Peyer's patch (tissue), 4 donors: ENCODE data around the gene MEPCE. TPM values are rescaled to one million over a fixed set of nuclear protein-coding genes. Genes with fewer than 3 reads are reported as not detected.
A peak's percentile ranks its signal among the peaks of the same experiment; 100 is the strongest.

Experiments used
- DNase-seq, 3 donors: peaks; one replicate each; pipeline ENCODE4 v3.0.0-alpha.2; 2017 to 2019
- H3K27ac ChIP-seq, 4 donors: fragments of 200-600 bp; sonication (generic); one replicate each; pipeline ENCODE4 v1.5.1; 2016 to 2019
- H3K27me3 ChIP-seq, 2 donors: fragments of 200-600 bp; sonication (generic); one replicate each; pipeline ENCODE4 v1.5.1; 2019
- H3K36me3 ChIP-seq, 3 donors: fragments of 200-600 bp; sonication (generic); one replicate each; pipeline ENCODE4 v1.5.1; 2016 to 2019
- H3K4me1 ChIP-seq, 4 donors: fragments of 200-600 bp; sonication (generic); one replicate each; pipeline ENCODE4 v1.5.1; 2016 to 2019
- H3K4me3 ChIP-seq, 4 donors: fragments of 200-600 bp; sonication (generic); 1 replicate in 3 of 4; 2 replicates in 1 of 4; pipeline ENCODE4 v1.5.1; 2016 to 2019; ENCODE audit warnings: mild to moderate bottlenecking in 1 of 4
- H3K9me3 ChIP-seq, 4 donors: fragments of 200-600 bp; sonication (generic); one replicate each; pipeline ENCODE4 v1.5.1; 2016 to 2019; ENCODE audit warnings: mild to moderate bottlenecking in 1 of 4
- POLR2A ChIP-seq, 2 donors: fragments of 450-650 bp; IDR thresholded peaks; one replicate each; pipeline ENCODE4 v1.5.1; 2017; ENCODE audit warnings: antibody characterized with exemption in 2 of 2, mild to moderate bottlenecking in 2 of 2, moderate library complexity in 2 of 2
- total RNA-seq, 4 donors: library from RNA; depleted of rRNA; stranded (reverse); fragments of >200 nt; gene quantifications; one replicate each; pipeline ENCODE4 v1.1.0, GENCODE V29; 2016
- TF ChIP-seq, protein P1 (sequence below), 6 experiments: fragments of 450-650 bp in 4 of 6; fragments of 200-600 bp in 2 of 6; sonication (generic) in 1 of 6; IDR thresholded peaks; one replicate each; pipeline ENCODE4 v1.5.1; 2017 to 2019; ENCODE audit warnings: antibody characterized with exemption in 6 of 6, mild to moderate bottlenecking in 3 of 6, moderate library complexity in 1 of 6

The MEPCE gene
- total RNA-seq, 4 donors from 2014 or later: 17.3 to 46.3 (median 32.2) TPM

DNA sequence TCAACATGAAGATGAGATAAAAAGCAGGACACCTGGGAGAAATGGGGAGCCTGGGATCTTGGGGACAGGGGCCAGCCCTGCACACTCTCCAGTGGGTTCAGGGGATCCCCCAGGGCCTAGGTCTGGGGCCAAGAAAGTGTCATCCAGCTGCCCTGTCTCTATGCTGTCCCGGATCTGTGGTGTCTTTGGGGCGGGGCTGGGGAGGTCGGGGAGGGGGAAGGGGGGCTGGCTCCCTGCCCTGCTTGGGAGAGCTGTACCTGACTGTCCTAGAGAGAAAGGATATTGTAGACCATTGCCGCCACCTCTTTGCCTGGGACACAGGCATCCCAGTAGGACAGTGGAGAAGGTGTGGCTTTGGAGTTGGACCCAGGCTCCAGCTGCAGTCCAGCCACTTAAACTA lies 41.4 kb downstream of the MEPCE start:
- Histone ChIP-seq H3K4me1 (peaks cover 0 to 36% (median 9%) of the 10 kb centered on the region in 4 donors), H3K4me3 (no peak overlapping the region), H3K9me3 (no peaks in the 10 kb centered on the region), H3K36me3 (peaks cover 0 to 63% (median 0%) of the 10 kb centered on the region in 3 donors), H3K27me3 (no peaks in the 10 kb centered on the region), H3K27ac (no peak overlapping the region)
- DNase-seq: no peak
- no peak for TF ChIP-seq POLR2A (IDR thresholded peaks at IDR 0.05)
- TF ChIP-seq, protein P1, sequence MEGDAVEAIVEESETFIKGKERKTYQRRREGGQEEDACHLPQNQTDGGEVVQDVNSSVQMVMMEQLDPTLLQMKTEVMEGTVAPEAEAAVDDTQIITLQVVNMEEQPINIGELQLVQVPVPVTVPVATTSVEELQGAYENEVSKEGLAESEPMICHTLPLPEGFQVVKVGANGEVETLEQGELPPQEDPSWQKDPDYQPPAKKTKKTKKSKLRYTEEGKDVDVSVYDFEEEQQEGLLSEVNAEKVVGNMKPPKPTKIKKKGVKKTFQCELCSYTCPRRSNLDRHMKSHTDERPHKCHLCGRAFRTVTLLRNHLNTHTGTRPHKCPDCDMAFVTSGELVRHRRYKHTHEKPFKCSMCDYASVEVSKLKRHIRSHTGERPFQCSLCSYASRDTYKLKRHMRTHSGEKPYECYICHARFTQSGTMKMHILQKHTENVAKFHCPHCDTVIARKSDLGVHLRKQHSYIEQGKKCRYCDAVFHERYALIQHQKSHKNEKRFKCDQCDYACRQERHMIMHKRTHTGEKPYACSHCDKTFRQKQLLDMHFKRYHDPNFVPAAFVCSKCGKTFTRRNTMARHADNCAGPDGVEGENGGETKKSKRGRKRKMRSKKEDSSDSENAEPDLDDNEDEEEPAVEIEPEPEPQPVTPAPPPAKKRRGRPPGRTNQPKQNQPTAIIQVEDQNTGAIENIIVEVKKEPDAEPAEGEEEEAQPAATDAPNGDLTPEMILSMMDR (IDR thresholded peaks at IDR 0.05): no peak

DNA sequence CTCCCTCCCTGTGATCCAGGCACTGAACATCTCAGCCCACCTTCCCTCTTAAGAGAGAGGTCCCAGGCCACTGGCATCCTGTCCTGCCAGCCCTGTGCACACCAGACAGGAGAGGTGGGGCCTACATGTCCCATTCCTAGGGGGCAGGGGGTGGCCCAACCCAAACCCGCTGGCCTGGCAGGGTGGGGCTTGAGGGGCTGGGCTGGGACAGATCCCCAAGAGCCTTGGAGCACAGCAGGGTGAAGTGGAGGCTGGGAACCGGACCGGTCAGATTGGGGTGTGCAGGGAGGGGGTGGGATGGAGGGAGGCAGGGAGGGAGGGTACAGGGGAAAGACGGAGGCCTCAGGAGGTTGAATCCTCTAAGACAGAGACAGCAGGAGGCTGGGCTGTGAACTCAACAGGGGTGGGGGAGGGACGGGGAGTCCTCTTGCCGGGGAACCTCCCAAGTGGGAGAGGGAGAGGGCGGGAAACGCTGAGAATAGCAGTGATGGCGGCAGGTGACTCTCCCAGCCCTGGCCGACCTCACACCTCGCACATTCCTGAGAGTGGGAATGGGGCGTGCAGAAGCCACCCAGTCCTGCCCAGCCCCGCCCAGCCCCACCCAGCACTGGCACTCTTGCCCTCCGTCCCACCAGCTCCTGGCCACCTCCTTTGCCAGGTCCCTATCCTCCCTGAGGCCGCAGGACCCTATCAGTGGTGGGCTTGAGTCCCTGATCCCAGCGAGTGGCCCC lies 42.7 kb downstream of the MEPCE start:
- H3K27ac ChIP-seq: peak overlapping the region in 3 of 4 donors; percentile 15 to 43 (median 20)
- no peaks in the 10 kb centered on the region for H3K27me3 ChIP-seq
- no peak for TF ChIP-seq POLR2A (IDR thresholded peaks at IDR 0.05)
- TF ChIP-seq, protein P1 (IDR thresholded peaks at IDR 0.05): no peak
- no peak overlapping the region for H3K4me3 ChIP-seq
- no peaks in the 10 kb centered on the region for H3K9me3 ChIP-seq
- no peak for DNase-seq
- H3K4me1 ChIP-seq: peaks cover 0 to 46% (median 20%) of the 10 kb centered on the region in 4 donors
- peaks cover 0 to 53% (median 0%) of the 10 kb centered on the region in 3 donors for H3K36me3 ChIP-seq

DNA sequence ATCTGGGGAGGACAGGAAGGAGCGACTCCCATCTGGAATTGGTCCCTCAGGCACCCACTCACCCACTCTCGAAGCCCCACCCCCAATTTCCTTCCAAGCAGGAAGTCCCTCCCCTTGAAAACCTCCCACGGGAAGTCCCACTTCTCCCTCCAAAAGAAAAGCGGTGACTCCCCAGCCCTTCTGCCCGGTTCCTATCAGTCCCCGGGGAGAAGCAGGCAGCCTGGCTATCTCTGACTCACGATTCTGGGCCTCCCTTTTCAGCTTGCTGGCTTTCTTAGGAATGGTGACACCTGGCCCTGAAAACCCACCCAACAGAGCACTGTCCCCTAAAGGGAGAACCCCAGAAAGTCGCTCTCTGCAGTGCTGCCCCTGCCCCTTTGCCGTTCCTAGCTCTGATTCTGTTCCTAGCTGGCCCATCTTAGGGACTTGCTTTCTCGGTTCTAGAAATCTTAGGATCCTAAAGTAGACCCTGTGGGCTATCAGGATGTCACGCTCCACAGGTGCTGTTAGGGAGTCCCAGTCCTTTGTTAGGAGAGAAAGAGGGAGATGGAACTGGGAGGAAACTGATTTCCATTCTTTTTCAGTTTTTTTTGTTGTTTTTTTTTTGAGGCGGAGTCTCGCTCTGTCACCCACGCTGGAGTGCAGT lies 43.3 kb downstream of the MEPCE start:
- Histone ChIP-seq H3K9me3 (no peaks in the 10 kb centered on the region), H3K36me3 (peaks cover 0 to 46% (median 0%) of the 10 kb centered on the region in 3 donors), H3K27ac (peak overlapping the region; percentile 15 to 43 (median 20)), H3K4me1 (peaks cover 0 to 49% (median 23%) of the 10 kb centered on the region in 4 donors), H3K4me3 (no peak overlapping the region), H3K27me3 (no peaks in the 10 kb centered on the region)
- TF ChIP-seq POLR2A (IDR thresholded peaks at IDR 0.05): no peak
- TF ChIP-seq, protein P1 (IDR thresholded peaks at IDR 0.05): no peak
- no peak for DNase-seq

DNA sequence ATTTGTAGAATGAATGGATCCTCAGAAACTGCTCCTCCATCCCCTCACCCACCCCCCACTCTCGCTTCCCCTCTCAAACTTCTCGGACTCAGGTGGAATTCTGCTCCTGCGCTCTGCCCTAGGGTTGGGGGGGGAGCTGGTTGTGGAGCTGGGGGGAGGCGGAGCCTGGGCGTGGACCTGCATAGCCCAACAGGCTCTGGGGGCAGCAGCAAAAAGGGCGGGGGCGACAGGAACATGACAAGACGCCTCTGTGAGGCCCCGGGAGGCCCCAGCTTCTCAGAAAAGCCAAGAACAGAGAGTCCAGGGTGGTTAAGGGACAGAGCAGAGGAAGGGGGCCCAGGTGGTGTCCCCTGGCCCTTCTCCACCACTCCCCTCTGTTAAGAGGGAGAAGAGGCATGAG lies 45.9 kb downstream of the MEPCE start:
- H3K36me3 ChIP-seq: peaks cover 0 to 32% (median 0%) of the 10 kb centered on the region in 3 donors
- no peaks in the 10 kb centered on the region for H3K27me3 ChIP-seq
- peaks cover 0 to 48% (median 23%) of the 10 kb centered on the region in 4 donors for H3K4me1 ChIP-seq
- H3K27ac ChIP-seq: peak overlapping the region; percentile 9 to 98 (median 27)
- TF ChIP-seq, protein P1 (IDR thresholded peaks at IDR 0.05): no peak
- no peak for TF ChIP-seq POLR2A (IDR thresholded peaks at IDR 0.05)
- no peaks in the 10 kb centered on the region for H3K9me3 ChIP-seq
- no peak for DNase-seq
- peak overlapping the region in 2 of 4 donors; percentile 84 to 98 for H3K4me3 ChIP-seq

DNA sequence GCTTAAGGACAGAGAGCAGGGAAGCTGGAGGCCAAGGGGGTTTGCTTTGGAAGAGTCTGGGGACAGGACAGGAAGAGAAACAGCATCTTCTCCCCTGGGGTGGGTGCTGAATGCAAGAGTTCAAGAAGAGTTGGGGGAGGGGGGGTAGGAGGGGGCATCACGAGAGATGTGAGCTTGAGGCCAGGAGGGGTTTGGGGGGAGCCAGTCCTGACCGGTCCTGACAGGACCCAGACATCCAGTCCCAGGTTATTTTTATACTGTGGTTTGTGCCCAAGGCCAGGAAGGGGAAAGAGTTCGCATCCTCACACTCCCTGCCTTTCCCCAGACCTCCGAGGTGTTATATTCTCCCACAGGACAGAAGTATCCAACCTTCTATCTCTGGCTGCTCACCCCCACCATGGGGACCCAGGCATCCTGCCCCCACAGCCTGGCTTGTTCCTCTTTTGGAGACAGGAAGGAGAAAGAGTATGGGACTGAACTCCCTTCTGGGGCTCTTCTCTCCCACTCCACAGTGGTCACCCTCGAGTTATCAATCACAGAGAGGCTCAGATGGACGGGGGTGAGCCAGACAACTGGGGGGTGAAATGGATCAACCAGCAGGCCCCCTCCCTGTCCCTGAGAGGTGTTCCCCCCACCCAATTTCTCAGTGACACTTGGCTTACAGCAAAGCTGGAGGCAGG lies 46.6 kb downstream of the MEPCE start:
- H3K27me3 ChIP-seq: no peaks in the 10 kb centered on the region
- TF ChIP-seq, protein P1 (IDR thresholded peaks at IDR 0.05): no peak
- no peak for TF ChIP-seq POLR2A (IDR thresholded peaks at IDR 0.05)
- peak overlapping the region in 3 of 4 donors; percentile 84 to 98 (median 86) for H3K4me3 ChIP-seq
- no peak for DNase-seq
- H3K27ac ChIP-seq: peak overlapping the region; percentile 9 to 98 (median 27)
- H3K36me3 ChIP-seq: peaks cover 0 to 25% (median 0%) of the 10 kb centered on the region in 3 donors
- peaks cover 0 to 44% (median 23%) of the 10 kb centered on the region in 4 donors for H3K4me1 ChIP-seq
- no peaks in the 10 kb centered on the region for H3K9me3 ChIP-seq
